ENCODE data around the gene CLK2.

The CLK2 gene

GRCh38 chr1:155268630-155269029 is 4.7 kb downstream of the CLK2 start:
- in situ Hi-C loops (cut with HindIII; ENCODE audit: low sequenced_read_pairs): no loop called here
- DNase-seq (ENCODE audit: low read depth, low spot score): no peak
- H3K4me3 ChIP-seq (ENCODE audit: low read depth, low read length): no peak overlapping the region
- no peak for TF ChIP-seq CTCF (IDR thresholded peaks at IDR 0.05; ENCODE audit: low read depth, low read length)

GRCh38 chr1:155267373-155267772 is 5.9 kb downstream of the CLK2 start:
- in situ Hi-C loops (cut with HindIII; ENCODE audit: low sequenced_read_pairs): no loop called here
- no peak overlapping the region for H3K4me3 ChIP-seq (ENCODE audit: low read depth, low read length)
- TF ChIP-seq CTCF (IDR thresholded peaks at IDR 0.05; ENCODE audit: low read depth, low read length): no peak

GRCh38 chr1:155266553-155266952 is 6.8 kb downstream of the CLK2 start:
- no peak overlapping the region for H3K4me3 ChIP-seq (ENCODE audit: low read depth, low read length)
- no peak for DNase-seq (ENCODE audit: low read depth, low spot score)
- no peak for TF ChIP-seq CTCF (IDR thresholded peaks at IDR 0.05; ENCODE audit: low read depth, low read length)
- in situ Hi-C loops (cut with HindIII; ENCODE audit: low sequenced_read_pairs): no loop called here

More at GRCh38 chr1:155267373-155267772, 5.9 kb downstream of the CLK2 start:
- DNase-seq (ENCODE audit: low read depth, low spot score): no peak

- no peak overlapping the region for H3K4me3 ChIP-seq (ENCODE audit: low read depth, low read length)
- DNase-seq (ENCODE audit: low read depth, low spot score): no peak
- no peak for TF ChIP-seq CTCF (IDR thresholded peaks at IDR 0.05; ENCODE audit: low read depth, low read length)
- in situ Hi-C loops (cut with HindIII; ENCODE audit: low sequenced_read_pairs): no loop called here
These were observed 10.2 kb downstream of the CLK2 start for GRCh38 chr1:155263067-155263466.

- peak; percentile 99 for DNase-seq (ENCODE audit: low read depth, low spot score)
- in situ Hi-C loops (cut with HindIII; ENCODE audit: low sequenced_read_pairs): no loop called here
- H3K4me3 ChIP-seq (ENCODE audit: low read depth, low read length): peak within 1 kb of the TSS; percentile 88
- TF ChIP-seq CTCF (IDR thresholded peaks at IDR 0.05; ENCODE audit: low read depth, low read length): no peak
These were observed 11.2 kb downstream of the CLK2 start, which contains the start of gene SCAMP3 for GRCh38 chr1:155261852-155262673. Gene SCAMP3, minus strand, starts transcription at chr1:155262360. Its CDS starts 209 bp downstream, at chr1:155262151.

- DNase-seq (ENCODE audit: low read depth, low spot score): peak; percentile 13
- H3K4me3 ChIP-seq (ENCODE audit: low read depth, low read length): peak overlapping the region; percentile 88
- in situ Hi-C loops (cut with HindIII; ENCODE audit: low sequenced_read_pairs): no loop called here
- no peak for TF ChIP-seq CTCF (IDR thresholded peaks at IDR 0.05; ENCODE audit: low read depth, low read length)
These were observed 11.8 kb downstream of the CLK2 start for GRCh38 chr1:155261493-155261851.

Data from astrocyte of the spinal cord (primary cell).